Measurements from ENCODE around the gene OXLD1.

Gene OXLD1

DNA sequence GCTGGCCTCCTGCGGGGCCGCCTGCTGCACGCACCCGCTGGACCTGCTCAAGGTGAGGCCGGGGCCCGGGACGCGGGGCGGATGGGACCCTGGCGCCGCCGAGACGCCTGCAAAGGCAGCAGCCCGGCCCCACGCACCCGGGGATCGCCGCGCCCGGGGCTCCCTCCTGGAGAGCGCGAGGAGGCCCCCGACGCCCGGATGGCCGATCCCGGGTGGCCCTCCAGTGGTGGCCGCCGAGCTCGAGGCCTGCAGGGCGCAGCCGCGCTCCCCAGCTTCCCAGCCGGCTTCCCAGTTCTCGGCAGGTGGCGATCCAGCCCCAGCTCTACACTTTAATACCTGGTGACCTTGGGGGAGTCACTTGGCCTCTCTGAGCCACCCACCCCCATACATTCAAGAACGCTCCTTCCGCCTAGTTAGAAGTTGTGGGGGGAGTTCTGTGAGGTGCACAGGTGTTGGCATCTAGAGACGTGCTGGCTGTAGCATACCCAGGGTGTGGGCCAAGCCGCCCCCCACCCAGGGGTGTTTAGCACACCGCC, 46.1 kb upstream of the OXLD1 start:
- H3K36me3 ChIP-seq, result peaks cover 21% of the 10 kb centered on the region
- peak; percentile 62 for DNase-seq
- H3K9me3 ChIP-seq, result no peaks in the 10 kb centered on the region
- no peaks in the 10 kb centered on the region for H3K27me3 ChIP-seq
- H3K4me1 ChIP-seq, result peaks cover 5% of the 10 kb centered on the region; the same call in 1 of the 2 replicates
- TF ChIP-seq, protein P1, sequence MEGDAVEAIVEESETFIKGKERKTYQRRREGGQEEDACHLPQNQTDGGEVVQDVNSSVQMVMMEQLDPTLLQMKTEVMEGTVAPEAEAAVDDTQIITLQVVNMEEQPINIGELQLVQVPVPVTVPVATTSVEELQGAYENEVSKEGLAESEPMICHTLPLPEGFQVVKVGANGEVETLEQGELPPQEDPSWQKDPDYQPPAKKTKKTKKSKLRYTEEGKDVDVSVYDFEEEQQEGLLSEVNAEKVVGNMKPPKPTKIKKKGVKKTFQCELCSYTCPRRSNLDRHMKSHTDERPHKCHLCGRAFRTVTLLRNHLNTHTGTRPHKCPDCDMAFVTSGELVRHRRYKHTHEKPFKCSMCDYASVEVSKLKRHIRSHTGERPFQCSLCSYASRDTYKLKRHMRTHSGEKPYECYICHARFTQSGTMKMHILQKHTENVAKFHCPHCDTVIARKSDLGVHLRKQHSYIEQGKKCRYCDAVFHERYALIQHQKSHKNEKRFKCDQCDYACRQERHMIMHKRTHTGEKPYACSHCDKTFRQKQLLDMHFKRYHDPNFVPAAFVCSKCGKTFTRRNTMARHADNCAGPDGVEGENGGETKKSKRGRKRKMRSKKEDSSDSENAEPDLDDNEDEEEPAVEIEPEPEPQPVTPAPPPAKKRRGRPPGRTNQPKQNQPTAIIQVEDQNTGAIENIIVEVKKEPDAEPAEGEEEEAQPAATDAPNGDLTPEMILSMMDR (IDR thresholded peaks at IDR 0.05; ENCODE audit: low read depth, low read length), result no peak
- H3K4me3 ChIP-seq (ENCODE audit: low read depth, low read length), result peak overlapping the region; percentile 78

DNA sequence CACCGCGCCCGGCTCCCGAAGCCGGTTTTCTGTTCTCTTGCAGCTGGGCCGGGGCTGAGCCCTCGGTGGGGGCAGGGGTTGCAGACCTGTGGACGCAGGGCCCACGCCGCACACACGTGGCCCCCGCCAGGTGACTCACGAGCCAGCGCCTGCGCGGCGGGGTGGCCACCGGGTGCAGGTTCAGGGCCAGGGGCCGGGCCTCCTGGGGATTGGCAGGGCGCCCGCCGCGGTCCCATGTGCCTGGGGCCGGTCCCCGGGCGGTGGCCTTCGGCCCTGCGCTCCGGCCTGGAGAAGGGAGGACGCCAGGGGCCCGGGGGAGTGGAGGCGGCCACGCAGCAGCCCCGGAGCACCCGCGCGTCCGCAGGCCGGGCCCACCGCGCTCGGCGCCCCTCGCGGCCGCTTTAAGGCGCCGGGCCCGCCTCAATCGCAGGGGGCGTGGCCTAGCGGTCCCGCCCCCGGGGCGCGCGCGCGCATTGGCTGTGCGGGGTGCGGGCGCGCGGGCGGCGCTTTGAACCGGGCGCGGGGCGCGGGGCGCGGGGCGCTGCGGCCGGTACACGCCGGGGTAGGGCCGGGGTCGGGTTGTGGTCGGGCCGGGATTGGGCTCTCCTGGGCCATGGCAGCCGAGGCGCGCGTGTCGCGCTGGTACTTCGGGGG, 45.5 kb upstream of the OXLD1 start, which contains the start of gene SLC25A10:
Gene SLC25A10, plus strand, starts transcription at position 471 of the 654 bp plus-strand sequence. Its CDS starts 143 bp downstream, at position 614.
- Histone ChIP-seq H3K4me3 (ENCODE audit: low read depth, low read length) (peak within 1 kb of the TSS; percentile 78), H3K27me3 (no peaks in the 10 kb centered on the region), H3K36me3 (peaks cover 27% of the 10 kb centered on the region), H3K4me1 (peaks cover 5% of the 10 kb centered on the region; the same call in 1 of the 2 replicates), H3K9me3 (no peaks in the 10 kb centered on the region)
- DNase-seq, result peak; percentile 85
- TF ChIP-seq, protein P1 (IDR thresholded peaks at IDR 0.05; ENCODE audit: low read depth, low read length), result no peak

DNA sequence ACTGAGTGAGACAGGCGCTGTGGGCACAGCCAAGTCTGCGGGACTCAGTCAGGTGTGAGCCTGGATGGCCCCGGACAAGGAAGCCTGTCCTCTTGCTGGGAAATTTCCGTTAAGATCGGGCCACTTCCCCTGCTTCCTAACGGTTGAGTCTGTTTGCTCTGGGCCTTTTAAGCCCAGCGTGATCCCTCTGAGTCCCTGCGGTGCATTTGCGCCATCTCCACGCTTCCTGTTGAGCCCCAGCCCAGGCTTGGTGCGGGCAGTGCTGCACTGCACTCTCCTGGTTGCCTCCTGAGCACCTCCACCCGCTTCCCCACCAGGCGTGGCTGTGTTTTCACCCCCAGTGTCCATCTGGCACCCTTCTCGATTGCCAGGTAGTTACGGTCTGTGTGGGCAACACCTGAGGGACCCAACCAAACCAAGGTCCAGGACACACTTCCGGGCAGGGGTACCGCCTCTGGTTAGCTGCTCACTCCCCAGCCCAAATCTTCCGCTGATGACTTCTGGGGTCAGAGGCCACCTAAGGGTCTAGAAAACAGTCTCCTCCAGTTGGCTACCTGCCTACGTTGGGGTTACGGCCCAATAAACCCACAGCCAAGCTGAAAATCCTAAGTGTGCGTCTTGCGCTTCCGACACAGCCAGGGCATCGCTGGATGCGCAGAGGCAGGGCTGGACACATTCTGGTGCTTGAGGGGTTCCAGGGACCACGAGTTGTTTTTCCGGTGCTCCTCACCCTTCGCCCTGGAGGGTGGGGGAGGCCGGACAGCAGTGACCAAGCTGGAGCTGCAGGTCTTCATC, 44.3 kb upstream of the OXLD1 start:
- H3K9me3 ChIP-seq, result no peaks in the 10 kb centered on the region
- TF ChIP-seq, protein P1 (IDR thresholded peaks at IDR 0.05; ENCODE audit: low read depth, low read length), result no peak
- H3K36me3 ChIP-seq, result peaks cover 39% of the 10 kb centered on the region
- no peaks in the 10 kb centered on the region for H3K27me3 ChIP-seq
- H3K4me1 ChIP-seq, result peaks cover 5% of the 10 kb centered on the region; the same call in 1 of the 2 replicates
- DNase-seq, result no peak
- H3K4me3 ChIP-seq (ENCODE audit: low read depth, low read length), result peak overlapping the region; percentile 45

DNA sequence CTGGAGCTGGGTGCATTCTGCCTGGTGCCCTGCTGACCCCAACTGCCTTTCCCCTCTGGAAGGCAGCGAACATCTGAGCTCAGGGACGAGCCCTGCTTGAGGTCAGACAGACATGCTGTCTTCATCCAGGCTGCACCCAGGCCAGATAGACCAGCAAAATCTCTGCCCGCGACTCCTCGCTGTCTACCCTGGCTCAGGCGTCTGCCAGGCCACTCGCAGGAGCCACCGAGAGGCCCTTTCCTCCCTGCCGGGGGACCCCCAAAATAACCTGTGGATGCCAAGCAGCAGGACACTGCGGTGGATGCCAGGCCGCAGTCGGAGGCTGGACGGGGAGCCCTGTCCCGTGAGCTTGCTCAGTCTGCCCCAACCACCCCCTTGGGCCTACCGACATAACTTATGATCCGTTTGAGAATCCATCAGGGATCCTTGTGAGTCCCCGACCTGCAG, 42.4 kb upstream of the OXLD1 start:
- H3K36me3 ChIP-seq, result peaks cover 43% of the 10 kb centered on the region
- peaks cover 5% of the 10 kb centered on the region; the same call in 1 of the 2 replicates for H3K4me1 ChIP-seq
- H3K4me3 ChIP-seq (ENCODE audit: low read depth, low read length), result no peak overlapping the region
- no peaks in the 10 kb centered on the region for H3K27me3 ChIP-seq
- TF ChIP-seq, protein P1 (IDR thresholded peaks at IDR 0.05; ENCODE audit: low read depth, low read length), result no peak
- no peak for DNase-seq
- H3K9me3 ChIP-seq, result no peaks in the 10 kb centered on the region

DNA sequence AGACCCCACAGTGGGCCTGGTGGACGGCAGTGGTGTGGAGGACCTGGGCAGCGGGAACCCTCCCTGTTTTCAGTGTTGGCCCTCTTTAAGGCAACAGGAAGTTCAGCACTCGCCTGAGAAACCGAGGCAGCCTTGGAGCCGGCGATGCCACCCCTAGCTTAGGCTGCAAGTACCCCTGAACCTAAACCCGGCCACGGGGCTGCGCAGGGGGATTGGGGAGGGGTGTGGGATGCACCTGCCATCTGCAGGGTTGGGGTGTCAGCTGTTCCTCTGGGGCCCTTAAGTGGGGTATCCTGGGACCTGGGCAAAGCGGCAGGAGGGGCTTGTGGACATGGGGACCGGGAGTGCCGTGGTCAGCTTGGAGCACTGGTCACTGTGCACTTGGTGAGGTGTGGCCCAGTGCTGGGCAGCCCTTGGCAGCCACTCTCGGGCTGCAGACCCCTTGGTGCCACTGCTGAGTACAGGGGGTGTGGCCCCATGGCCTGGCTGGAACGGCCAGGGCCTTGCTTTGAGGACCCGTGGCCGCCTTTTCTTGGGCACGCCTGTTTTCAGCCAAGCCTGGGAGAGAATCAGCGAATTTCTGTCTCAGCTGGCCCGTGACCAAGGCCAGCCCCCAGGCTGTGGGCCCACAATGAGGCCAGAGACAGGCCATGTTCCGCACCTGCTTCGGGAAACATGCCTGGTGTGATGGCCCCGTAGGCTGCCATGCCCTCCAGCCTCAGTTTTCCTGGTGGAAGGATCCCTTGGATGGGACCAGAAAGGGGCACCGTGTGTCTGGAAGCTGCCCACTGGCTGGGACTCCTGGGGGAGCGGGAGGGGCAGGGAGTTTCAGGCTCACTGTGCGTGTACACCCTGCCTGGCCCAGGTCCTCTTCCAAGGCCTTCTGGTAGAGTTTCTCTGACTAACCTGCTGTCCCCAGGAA, 41.6 kb upstream of the OXLD1 start:
- TF ChIP-seq, protein P1 (IDR thresholded peaks at IDR 0.05; ENCODE audit: low read depth, low read length), result no peak
- no peaks in the 10 kb centered on the region for H3K27me3 ChIP-seq
- H3K36me3 ChIP-seq, result peaks cover 43% of the 10 kb centered on the region
- H3K4me3 ChIP-seq (ENCODE audit: low read depth, low read length), result no peak overlapping the region
- H3K4me1 ChIP-seq, result peaks cover 5% of the 10 kb centered on the region; the same call in 1 of the 2 replicates
- no peaks in the 10 kb centered on the region for H3K9me3 ChIP-seq
- peak; percentile 52 for DNase-seq
